GM12878 (cell line): ENCODE measurements around the gene TMEM144. TPM values are rescaled to one million over a fixed set of nuclear protein-coding genes. Genes with fewer than 3 reads are reported as not detected.

ENCODE experiments used
- ATAC-seq: fragments of 200-7000 bp; cut with Tn5 transposase; 3 replicates; pipeline ENCODE4 v1.9.1; 2020; ENCODE audit warnings: mild to moderate bottlenecking, moderate library complexity
- BruUV-seq: library from RNA; stranded (reverse); fragments of 400-500 nt; replicated peaks from 2 replicates; lab custom pipeline; 2021; lab: Mats Ljungman, UMichigan
- CTCF ChIA-PET: fragments of 300-600 bp; sonication (Branson Sonifier 250); formaldehyde crosslinking; extraction: SDS; loops from one replicate; lab custom pipeline; 2021; ENCODE audit warnings: inconsistent platforms; lab: Yijun Ruan, JAX
- POLR2A ChIA-PET: fragments of 350-600 bp; formaldehyde crosslinking; extraction: SDS; loops from one replicate; lab custom pipeline; 2021; ENCODE audit warnings: inconsistent platforms; lab: Charles Lee
- RAD21 ChIA-PET: fragments of 300-600 bp; sonication (Branson Sonifier 250); formaldehyde crosslinking; loops from one replicate; lab custom pipeline; 2023; ENCODE audit warnings: antibody characterized with exemption; ENCODE audit not compliant: unreplicated experiment; lab: Charles Lee
- SMC1A ChIA-PET: fragments of 300-600 bp; sonication (Branson Sonifier 250); formaldehyde crosslinking; loops from one replicate; lab custom pipeline; 2023; ENCODE audit not compliant: unreplicated experiment, uncharacterized antibody; lab: Charles Lee
- DNase-seq: peaks from one replicate; pipeline ENCODE4 v3.0.0-alpha.2; 2011; ENCODE audit warnings: low read depth, low spot score
- FAIRE-seq: peaks from 3 replicates; lab custom pipeline; 2011; peaks lifted over from hg19 to GRCh38; lab: Jason Lieb, UNC
- H2AFZ ChIP-seq: 2 replicates; pipeline ENCODE4 v1.6.0; 2011; ENCODE audit warnings: low read depth, low read length, control low read depth; ENCODE audit not compliant: control insufficient read depth
- H3K27ac ChIP-seq: 2 replicates; pipeline ENCODE4 v1.5.1; 2011; ENCODE audit warnings: control low read depth; ENCODE audit not compliant: control insufficient read depth, insufficient read depth
- H3K27me3 ChIP-seq, 2 experiments: replicated peaks in 1 of 2; 2 replicates each; pipeline versions ENCODE4 v1.6.0 to v1.6.1; 2011; ENCODE audit warnings: low read length in 1 of 2; ENCODE audit not compliant: control insufficient read depth in 2 of 2, insufficient read depth in 2 of 2
- H3K36me3 ChIP-seq, 2 experiments: 2 replicates each; pipeline ENCODE4 v1.5.1; 2011; ENCODE audit warnings: low read length in 1 of 2; ENCODE audit not compliant: control insufficient read depth in 2 of 2, insufficient read depth in 2 of 2
- H3K4me1 ChIP-seq: 2 replicates; pipeline ENCODE4 v1.6.1; 2011; ENCODE audit warnings: mild to moderate bottlenecking, low read length, moderate library complexity, mixed read lengths; ENCODE audit not compliant: control insufficient read depth, insufficient read depth
- H3K4me2 ChIP-seq: 2 replicates; pipeline ENCODE4 v1.6.0; 2011; ENCODE audit warnings: control low read depth; ENCODE audit not compliant: control insufficient read depth, insufficient read depth
- H3K4me3 ChIP-seq: fragments of 200-600 bp; sonication (generic); 2 replicates; pipeline ENCODE4 v1.5.1; 2016
- H3K79me2 ChIP-seq: 2 replicates; pipeline ENCODE4 v1.6.0; 2011; ENCODE audit warnings: low read length; ENCODE audit not compliant: control insufficient read depth, insufficient read depth
- H3K9ac ChIP-seq: 2 replicates; pipeline ENCODE4 v1.8.0; 2011; ENCODE audit warnings: low read length, control low read depth, mixed read lengths; ENCODE audit not compliant: control insufficient read depth, insufficient read depth
- H3K9me3 ChIP-seq: replicated peaks from 3 replicates; pipeline ENCODE4 v1.5.1; 2011; ENCODE audit warnings: mild to moderate bottlenecking, low read length; ENCODE audit not compliant: control insufficient read depth, insufficient read depth
- H4K20me1 ChIP-seq: 2 replicates; pipeline ENCODE4 v1.6.0; 2011; ENCODE audit not compliant: control insufficient read depth, insufficient read depth
- CHD1 ChIP-seq: IDR thresholded peaks from 2 replicates; pipeline ENCODE4 v1.6.1; 2012; ENCODE audit warnings: low read depth, low read length, improper control_type of control experiment
- CHD2 ChIP-seq: IDR thresholded peaks from 2 replicates; pipeline ENCODE4 v1.6.1; 2011; ENCODE audit warnings: low read depth, low read length, improper control_type of control experiment, borderline replicate concordance
- HDAC6 ChIP-seq: fragments of 200-600 bp; sonication (generic); IDR thresholded peaks from one replicate; pipeline ENCODE4 v1.8.0; 2017; ENCODE audit warnings: antibody characterized with exemption; ENCODE audit not compliant: unreplicated experiment
- NBN ChIP-seq: fragments of 450-650 bp; IDR thresholded peaks from 2 replicates; pipeline ENCODE4 v1.6.1; 2016
- NFIC ChIP-seq: IDR thresholded peaks from 2 replicates; pipeline ENCODE4 v1.6.1; 2012; ENCODE audit warnings: low read depth, mild to moderate bottlenecking, inconsistent platforms, low read length, moderate library complexity
- POLR2AphosphoS5 ChIP-seq: IDR thresholded peaks from 2 replicates; pipeline ENCODE4 v1.6.1; 2011; ENCODE audit warnings: mild to moderate bottlenecking, low read length, inconsistent platforms
- RUNX3 ChIP-seq: IDR thresholded peaks from 2 replicates; pipeline ENCODE4 v1.6.1; 2012; ENCODE audit warnings: low read length, inconsistent platforms
- SMAD5 ChIP-seq: IDR thresholded peaks from 2 replicates; pipeline ENCODE4 v1.6.1; 2016; ENCODE audit warnings: antibody characterized with exemption, low read depth
- SUZ12 ChIP-seq: fragments of 200-600 bp; sonication (generic); IDR thresholded peaks from one replicate; pipeline ENCODE4 v1.6.1; 2018; ENCODE audit warnings: antibody characterized with exemption, mild to moderate bottlenecking; ENCODE audit not compliant: unreplicated experiment
- ZBED1 ChIP-seq: IDR thresholded peaks from 2 replicates; pipeline ENCODE4 v1.6.1; 2016; ENCODE audit warnings: borderline replicate concordance
- ZNF384 ChIP-seq: IDR thresholded peaks from 2 replicates; pipeline ENCODE4 v1.6.1; 2012; ENCODE audit warnings: low read depth, mild to moderate bottlenecking, low read length, improper control_type of control experiment, borderline replicate concordance
- WGBS: methylation state at CpG from one replicate; pipeline ENCODE4 v1.1.6; 2016; ENCODE audit warnings: low lambda C conversion rate; ENCODE audit not compliant: insufficient replicate concordance, insufficient coverage; ENCODE audit errors: missing lambda C conversion rate; 5-methylcytosine and 5-hydroxymethylcytosine counted together
- in situ Hi-C: fragments of 300-500 bp; cut with MboI; formaldehyde crosslinking; loops from 9 replicates; pipeline ENCODE4 v1.14.3; 2018; ENCODE audit warnings: mixed read lengths
- intact Hi-C: fragments of 100-400 bp; cut with micrococcal nuclease; formaldehyde crosslinking; loops from one replicate; pipeline ENCODE4 v1.14.2; 2022; ENCODE audit not compliant: unreplicated experiment
- polyA plus RNA-seq, 11 experiments: library from polyadenylated mRNA; depleted of rRNA in 4 of 11; unstranded in 6 of 11; stranded (reverse) in 5 of 11; fragments of >200 nt; fragmentation: Nextera tagmentation in 4 of 11; fragmentation: Illumina TruSeq in 1 of 11; extraction: Ambion mirVana in 4 of 11; extraction: Trizol in 1 of 11; gene quantifications; 1 replicate in 1 of 11; 2 replicates in 10 of 11; pipeline versions ENCODE4 v1.2.1 to v1.2.3, GENCODE V29; 2011 to 2016; ENCODE audit warnings: inconsistent platforms in 2 of 11, missing spikeins in 2 of 11, low read depth in 1 of 11
- total RNA-seq, 4 experiments: library from RNA; depleted of rRNA in 3 of 4; stranded (reverse); fragments of >200 nt in 3 of 4; fragmentation: Illumina TruSeq in 1 of 4; extraction: Trizol in 1 of 4; gene quantifications; 2 replicates each; pipeline versions ENCODE4 v1.2.1 to v1.2.3, GENCODE V29; 2013 to 2021
- TF ChIP-seq, protein P1 (sequence below): IDR thresholded peaks from 2 replicates; pipeline ENCODE4 v1.6.1; 2011; ENCODE audit warnings: borderline replicate concordance, low read depth, mild to moderate bottlenecking, moderate library complexity, mixed read lengths, low read length; ENCODE audit not compliant: insufficient read depth; ENCODE audit errors: extremely low read length
- TF ChIP-seq, protein P2 (sequence below): fragments of 450-650 bp; IDR thresholded peaks from 2 replicates; pipeline ENCODE4 v1.6.1; 2017; ENCODE audit warnings: borderline replicate concordance
- TF ChIP-seq, protein P3 (sequence below): fragments of 450-650 bp; IDR thresholded peaks from 2 replicates; pipeline ENCODE4 v1.6.1; 2018; ENCODE audit warnings: borderline replicate concordance, mild to moderate bottlenecking; ENCODE audit not compliant: partially characterized antibody

Gene TMEM144
- total and polyA plus RNA-seq, 10 of the 15 experiments (the other 5 are each of a cell fraction or from before 2014, with no cell fraction given): 0.08 to 1.8 (median 1.4) TPM

DNA sequence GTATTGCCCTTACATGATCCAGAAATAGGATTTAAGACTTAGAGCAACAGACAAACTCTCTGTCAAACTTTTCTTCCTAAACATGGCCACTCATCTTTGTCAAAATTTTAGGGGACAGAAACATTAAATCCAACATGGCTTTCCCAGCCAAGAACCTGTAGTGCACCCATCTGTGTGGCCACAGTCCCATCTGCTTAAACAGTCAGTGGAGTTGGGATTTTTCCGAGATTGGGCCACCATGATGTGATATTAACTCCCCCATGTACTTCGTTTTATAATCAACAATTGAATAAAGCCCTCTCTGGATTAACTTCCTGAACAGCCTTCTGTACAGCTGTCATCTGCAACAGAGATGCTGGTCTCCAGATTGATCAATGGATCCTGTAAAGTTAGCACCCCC lies 28.9 kb downstream of the TMEM144 start:
- DNase-seq (no peak), ATAC-seq (no peak), FAIRE-seq (no peak)
- H3K4me3 ChIP-seq: no peak overlapping the region
- H3K27me3 ChIP-seq: no peaks in the 10 kb centered on the region
- POLR2A ChIA-PET: no interaction called here
- H3K9ac ChIP-seq: no peak overlapping the region
- intact Hi-C loops: no loop called here
- no peak overlapping the region for H3K27ac ChIP-seq
- CTCF ChIA-PET: no interaction called here
- RAD21 ChIA-PET: no interaction called here
- WGBS: 6% methylated on average over 2 of the region's 2 CpGs
- BruUV-seq: no TSS peak
- H3K36me3 ChIP-seq: no peaks in the 10 kb centered on the region
- TF ChIP-seq NBN: no peak
- TF ChIP-seq ZNF384: no peak
- no peak for TF ChIP-seq CHD2
- TF ChIP-seq CHD1: no peak
- TF ChIP-seq ZBED1: no peak
- TF ChIP-seq RUNX3: no peak
- TF ChIP-seq SMAD5: no peak
- no peak for TF ChIP-seq SUZ12
- TF ChIP-seq POLR2AphosphoS5: no peak
- TF ChIP-seq, protein P1, sequence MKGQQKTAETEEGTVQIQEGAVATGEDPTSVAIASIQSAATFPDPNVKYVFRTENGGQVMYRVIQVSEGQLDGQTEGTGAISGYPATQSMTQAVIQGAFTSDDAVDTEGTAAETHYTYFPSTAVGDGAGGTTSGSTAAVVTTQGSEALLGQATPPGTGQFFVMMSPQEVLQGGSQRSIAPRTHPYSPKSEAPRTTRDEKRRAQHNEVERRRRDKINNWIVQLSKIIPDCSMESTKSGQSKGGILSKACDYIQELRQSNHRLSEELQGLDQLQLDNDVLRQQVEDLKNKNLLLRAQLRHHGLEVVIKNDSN: no peak
- TF ChIP-seq NFIC: no peak
- TF ChIP-seq, protein P2, sequence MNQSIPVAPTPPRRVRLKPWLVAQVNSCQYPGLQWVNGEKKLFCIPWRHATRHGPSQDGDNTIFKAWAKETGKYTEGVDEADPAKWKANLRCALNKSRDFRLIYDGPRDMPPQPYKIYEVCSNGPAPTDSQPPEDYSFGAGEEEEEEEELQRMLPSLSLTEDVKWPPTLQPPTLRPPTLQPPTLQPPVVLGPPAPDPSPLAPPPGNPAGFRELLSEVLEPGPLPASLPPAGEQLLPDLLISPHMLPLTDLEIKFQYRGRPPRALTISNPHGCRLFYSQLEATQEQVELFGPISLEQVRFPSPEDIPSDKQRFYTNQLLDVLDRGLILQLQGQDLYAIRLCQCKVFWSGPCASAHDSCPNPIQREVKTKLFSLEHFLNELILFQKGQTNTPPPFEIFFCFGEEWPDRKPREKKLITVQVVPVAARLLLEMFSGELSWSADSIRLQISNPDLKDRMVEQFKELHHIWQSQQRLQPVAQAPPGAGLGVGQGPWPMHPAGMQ: no peak
- TF ChIP-seq, protein P3, sequence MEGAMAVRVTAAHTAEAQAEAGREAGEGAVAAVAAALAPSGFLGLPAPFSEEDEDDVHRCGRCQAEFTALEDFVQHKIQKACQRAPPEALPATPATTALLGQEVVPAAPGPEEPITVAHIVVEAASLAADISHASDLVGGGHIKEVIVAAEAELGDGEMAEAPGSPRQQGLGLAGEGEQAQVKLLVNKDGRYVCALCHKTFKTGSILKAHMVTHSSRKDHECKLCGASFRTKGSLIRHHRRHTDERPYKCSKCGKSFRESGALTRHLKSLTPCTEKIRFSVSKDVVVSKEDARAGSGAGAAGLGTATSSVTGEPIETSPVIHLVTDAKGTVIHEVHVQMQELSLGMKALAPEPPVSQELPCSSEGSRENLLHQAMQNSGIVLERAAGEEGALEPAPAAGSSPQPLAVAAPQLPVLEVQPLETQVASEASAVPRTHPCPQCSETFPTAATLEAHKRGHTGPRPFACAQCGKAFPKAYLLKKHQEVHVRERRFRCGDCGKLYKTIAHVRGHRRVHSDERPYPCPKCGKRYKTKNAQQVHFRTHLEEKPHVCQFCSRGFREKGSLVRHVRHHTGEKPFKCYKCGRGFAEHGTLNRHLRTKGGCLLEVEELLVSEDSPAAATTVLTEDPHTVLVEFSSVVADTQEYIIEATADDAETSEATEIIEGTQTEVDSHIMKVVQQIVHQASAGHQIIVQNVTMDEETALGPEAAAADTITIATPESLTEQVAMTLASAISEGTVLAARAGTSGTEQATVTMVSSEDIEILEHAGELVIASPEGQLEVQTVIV: no peak
- TF ChIP-seq HDAC6: no peak
- H3K4me2 ChIP-seq: no peak overlapping the region
- in situ Hi-C loops: no loop called here
- H2AFZ ChIP-seq: no peak overlapping the region
- H4K20me1 ChIP-seq: no peaks in the 10 kb centered on the region
- no peaks in the 10 kb centered on the region for H3K4me1 ChIP-seq
- H3K9me3 ChIP-seq: no peaks in the 10 kb centered on the region
- H3K79me2 ChIP-seq: no peaks in the 10 kb centered on the region
- SMC1A ChIA-PET: no interaction called here
